ENCODE results near the gene ABCB11. TPM values are rescaled to one million over a fixed set of nuclear protein-coding genes. Genes with fewer than 3 reads are reported as not detected.

The ABCB11 gene
- total RNA-seq = under 1 TPM in 1 of 4 donors, not detected in 3; 0.13 TPM

GRCh38 chr2:169031202-169031601 lies at the start of gene ABCB11:
TSS of gene ABCB11 (minus strand) at chr2:169031324. CDS start at chr2:169018125, 13,199 bp downstream.
- 59 to 65% methylated on average over 3 of the region's 3 CpGs for WGBS, 2 donors (ENCODE audit: low coverage in 1 of 2)
- TF ChIP-seq POLR2AphosphoS5 (IDR thresholded peaks at IDR 0.05) (no peak), POLR2A (IDR thresholded peaks at IDR 0.05) (no peak), EP300 (IDR thresholded peaks at IDR 0.05) (no peak)
- TF ChIP-seq, protein P1, sequence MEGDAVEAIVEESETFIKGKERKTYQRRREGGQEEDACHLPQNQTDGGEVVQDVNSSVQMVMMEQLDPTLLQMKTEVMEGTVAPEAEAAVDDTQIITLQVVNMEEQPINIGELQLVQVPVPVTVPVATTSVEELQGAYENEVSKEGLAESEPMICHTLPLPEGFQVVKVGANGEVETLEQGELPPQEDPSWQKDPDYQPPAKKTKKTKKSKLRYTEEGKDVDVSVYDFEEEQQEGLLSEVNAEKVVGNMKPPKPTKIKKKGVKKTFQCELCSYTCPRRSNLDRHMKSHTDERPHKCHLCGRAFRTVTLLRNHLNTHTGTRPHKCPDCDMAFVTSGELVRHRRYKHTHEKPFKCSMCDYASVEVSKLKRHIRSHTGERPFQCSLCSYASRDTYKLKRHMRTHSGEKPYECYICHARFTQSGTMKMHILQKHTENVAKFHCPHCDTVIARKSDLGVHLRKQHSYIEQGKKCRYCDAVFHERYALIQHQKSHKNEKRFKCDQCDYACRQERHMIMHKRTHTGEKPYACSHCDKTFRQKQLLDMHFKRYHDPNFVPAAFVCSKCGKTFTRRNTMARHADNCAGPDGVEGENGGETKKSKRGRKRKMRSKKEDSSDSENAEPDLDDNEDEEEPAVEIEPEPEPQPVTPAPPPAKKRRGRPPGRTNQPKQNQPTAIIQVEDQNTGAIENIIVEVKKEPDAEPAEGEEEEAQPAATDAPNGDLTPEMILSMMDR (IDR thresholded peaks at IDR 0.05) = no peak
- Histone ChIP-seq H3K27me3 (no peaks in the 10 kb centered on the region), H3K27ac (no peak within 1 kb of the TSS), H3K4me3 (no peak within 1 kb of the TSS), H3K36me3 (no peaks in the 10 kb centered on the region), H3K9me3 (peaks cover 0 to 3% (median 0%) of the 10 kb centered on the region in 3 donors), H3K4me1 (no peaks in the 10 kb centered on the region)
- no peak for ATAC-seq

- no peak overlapping the region for H3K27ac ChIP-seq
Measured at GRCh38 chr2:169080250-169081069, 49.3 kb upstream of the ABCB11 start.

DNA sequence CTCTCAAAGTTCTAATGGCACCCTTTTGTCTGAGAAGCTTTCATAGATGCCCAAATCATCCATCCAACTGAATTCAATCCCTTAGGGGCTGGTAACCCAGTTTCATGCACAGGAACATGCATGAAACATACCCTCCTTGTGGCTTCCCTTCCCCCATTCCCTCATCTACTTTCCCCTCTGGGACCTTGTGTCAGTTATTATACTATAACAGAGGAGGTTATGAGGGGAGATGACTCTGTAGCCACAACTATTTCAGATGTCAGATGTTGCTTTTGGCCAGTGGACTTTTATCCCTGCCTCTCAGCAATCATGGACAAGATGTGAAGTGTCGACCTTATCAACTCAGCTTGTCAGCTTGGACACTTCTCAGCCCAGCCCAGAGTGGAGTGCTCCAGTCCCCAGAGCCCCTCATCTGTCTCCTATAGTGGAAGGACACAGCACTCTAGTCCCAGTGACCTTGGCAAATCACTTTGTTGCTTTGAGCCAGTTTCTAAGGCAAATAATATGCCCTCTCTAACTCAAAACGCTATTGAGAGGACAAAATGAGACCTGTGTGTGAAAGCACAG lies 46.6 kb upstream of the ABCB11 start:
- TF ChIP-seq, protein P1 (IDR thresholded peaks at IDR 0.05) = no peak
- TF ChIP-seq POLR2A (IDR thresholded peaks at IDR 0.05) (no peak), POLR2AphosphoS5 (IDR thresholded peaks at IDR 0.05) (no peak), EP300 (IDR thresholded peaks at IDR 0.05) (no peak)
- Histone ChIP-seq H3K27me3 (peaks cover 4% of the 10 kb centered on the region), H3K36me3 (no peaks in the 10 kb centered on the region), H3K9me3 (no peaks in the 10 kb centered on the region), H3K4me3 (no peak overlapping the region), H3K4me1 (no peaks in the 10 kb centered on the region), H3K27ac (no peak overlapping the region)
- WGBS, 2 donors (ENCODE audit: low coverage in 1 of 2) = 27% methylated on average over 1 of the region's 2 CpGs; no CpG with 5 or more reads in 1 of the 2 donors
- ATAC-seq = no peak

More at GRCh38 chr2:169080250-169081069, 49.3 kb upstream of the ABCB11 start:
- TF ChIP-seq POLR2AphosphoS5 (IDR thresholded peaks at IDR 0.05) = no peak
- TF ChIP-seq, protein P1 (IDR thresholded peaks at IDR 0.05) = no peak
- TF ChIP-seq EP300 (IDR thresholded peaks at IDR 0.05) = no peak
- no peak for TF ChIP-seq POLR2A (IDR thresholded peaks at IDR 0.05)
- 62% methylated on average over 2 of the region's 2 CpGs; no CpG with 5 or more reads in 1 of the 2 donors for WGBS, 2 donors (ENCODE audit: low coverage in 1 of 2)
- H3K9me3 ChIP-seq = peaks cover 0 to under 1% (median 0%) of the 10 kb centered on the region in 3 donors
- ATAC-seq = no peak
- no peak overlapping the region for H3K4me3 ChIP-seq
- H3K27me3 ChIP-seq = peaks cover 4% of the 10 kb centered on the region
- no peaks in the 10 kb centered on the region for H3K4me1 ChIP-seq
- no peaks in the 10 kb centered on the region for H3K36me3 ChIP-seq

- Histone ChIP-seq H3K27ac (no peak overlapping the region), H3K4me3 (no peak overlapping the region), H3K9me3 (no peaks in the 10 kb centered on the region), H3K4me1 (no peaks in the 10 kb centered on the region), H3K27me3 (no peaks in the 10 kb centered on the region), H3K36me3 (no peaks in the 10 kb centered on the region)
- ATAC-seq = no peak
- TF ChIP-seq EP300 (IDR thresholded peaks at IDR 0.05) = no peak
- TF ChIP-seq POLR2AphosphoS5 (IDR thresholded peaks at IDR 0.05) = no peak
- TF ChIP-seq POLR2A (IDR thresholded peaks at IDR 0.05) = no peak
- TF ChIP-seq, protein P1 (IDR thresholded peaks at IDR 0.05) = no peak
- WGBS, 2 donors (ENCODE audit: low coverage in 1 of 2) = 68 to 85% methylated on average over 6 to 7 of the region's 9 CpGs
Measured at GRCh38 chr2:169073963-169074751, 43.0 kb upstream of the ABCB11 start.
